ENCODE data around the gene RNF217.

DNA sequence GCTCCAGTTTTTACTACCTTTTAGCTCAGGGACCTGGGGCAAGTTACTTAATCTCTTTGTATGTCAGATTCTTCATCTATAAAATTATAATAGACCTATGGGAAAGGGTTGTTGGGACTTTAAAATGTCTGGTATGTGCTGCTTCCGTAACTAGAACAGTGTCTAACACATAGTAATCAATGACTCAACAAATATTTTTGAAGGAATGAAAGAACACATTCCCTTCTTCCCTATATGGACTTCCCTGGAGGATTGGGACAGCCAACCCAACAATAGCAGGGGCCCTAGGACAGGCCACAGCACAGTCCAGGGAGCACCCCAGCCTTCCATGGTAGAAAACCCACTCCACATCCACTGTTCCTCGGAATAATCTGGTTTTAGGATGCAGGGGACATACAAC, 140.7 kb downstream of the RNF217 start:
- TF ChIP-seq EP300 (IDR thresholded peaks at IDR 0.05) (no peak), POLR2A (IDR thresholded peaks at IDR 0.05) (no peak), POLR2AphosphoS5 (IDR thresholded peaks at IDR 0.05) (no peak)
- TF ChIP-seq, protein P1, sequence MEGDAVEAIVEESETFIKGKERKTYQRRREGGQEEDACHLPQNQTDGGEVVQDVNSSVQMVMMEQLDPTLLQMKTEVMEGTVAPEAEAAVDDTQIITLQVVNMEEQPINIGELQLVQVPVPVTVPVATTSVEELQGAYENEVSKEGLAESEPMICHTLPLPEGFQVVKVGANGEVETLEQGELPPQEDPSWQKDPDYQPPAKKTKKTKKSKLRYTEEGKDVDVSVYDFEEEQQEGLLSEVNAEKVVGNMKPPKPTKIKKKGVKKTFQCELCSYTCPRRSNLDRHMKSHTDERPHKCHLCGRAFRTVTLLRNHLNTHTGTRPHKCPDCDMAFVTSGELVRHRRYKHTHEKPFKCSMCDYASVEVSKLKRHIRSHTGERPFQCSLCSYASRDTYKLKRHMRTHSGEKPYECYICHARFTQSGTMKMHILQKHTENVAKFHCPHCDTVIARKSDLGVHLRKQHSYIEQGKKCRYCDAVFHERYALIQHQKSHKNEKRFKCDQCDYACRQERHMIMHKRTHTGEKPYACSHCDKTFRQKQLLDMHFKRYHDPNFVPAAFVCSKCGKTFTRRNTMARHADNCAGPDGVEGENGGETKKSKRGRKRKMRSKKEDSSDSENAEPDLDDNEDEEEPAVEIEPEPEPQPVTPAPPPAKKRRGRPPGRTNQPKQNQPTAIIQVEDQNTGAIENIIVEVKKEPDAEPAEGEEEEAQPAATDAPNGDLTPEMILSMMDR (IDR thresholded peaks at IDR 0.05): no peak
